ENCODE results near the gene ANTXR1. TPM values are rescaled to one million over a fixed set of nuclear protein-coding genes. Genes with fewer than 3 reads are reported as not detected.

The ANTXR1 gene
- total RNA-seq, 3 donors from 2014 or later (not counting 1 experiment from before 2014, with no cell fraction given) = not detected

DNA sequence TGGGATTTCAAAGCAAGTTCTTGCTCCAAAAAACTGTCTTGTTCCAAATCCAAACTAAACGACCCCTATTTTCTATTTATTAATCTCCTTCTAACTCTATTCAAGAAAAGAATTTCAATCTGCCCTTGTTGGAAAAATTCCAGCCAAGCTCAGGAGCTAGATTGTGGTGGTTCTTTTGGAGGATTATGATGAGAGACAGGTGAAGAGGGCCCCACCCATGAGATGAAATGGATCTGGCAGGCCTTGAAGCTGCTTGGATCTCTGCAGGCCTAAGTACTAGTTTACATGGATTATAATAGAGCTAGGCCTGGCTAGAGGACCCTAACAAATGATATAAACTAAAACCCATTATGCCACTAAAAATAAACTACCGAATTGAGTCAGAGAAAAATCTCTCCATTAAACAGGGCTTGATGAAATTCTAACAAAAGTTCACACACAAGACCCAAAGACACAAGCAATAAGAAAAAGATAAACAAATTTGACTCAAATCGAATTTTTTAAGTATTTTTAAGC is 272.5 kb downstream of the ANTXR1 start:
- Histone ChIP-seq H3K27me3 (ENCODE audit: control insufficient read depth, insufficient read depth, low read length) (no peaks in the 10 kb centered on the region), H3K36me3 (ENCODE audit: control insufficient read depth, insufficient read depth, low read length) (no peaks in the 10 kb centered on the region), H3K4me1 (ENCODE audit: control insufficient read depth, insufficient read depth, low read length) (no peaks in the 10 kb centered on the region), H3K27ac (ENCODE audit: low read length) (no peak overlapping the region), H3K9me3 (ENCODE audit: control insufficient read depth, insufficient read depth, low read length) (no peaks in the 10 kb centered on the region), H3K4me3 (ENCODE audit: low read length) (no peak overlapping the region)
- 93% methylated on average over 3 of the region's 3 CpGs for WGBS (ENCODE audit: insufficient coverage)
- Mint-ChIP-seq H3K36me3 (no peaks in the 10 kb centered on the region), H3K9me3 (no peaks in the 10 kb centered on the region), H3K4me1 (no peaks in the 10 kb centered on the region), H3K27me3 (ENCODE audit: low read depth in 2 of 2) (peaks cover 0 to 10% of the 10 kb centered on the region in 2 donors), H3K4me3 (no peak overlapping the region), H3K27ac (no peak overlapping the region)
- no peak for ATAC-seq
- intact Hi-C loops (cut with micrococcal nuclease) = no loop called here
- TF ChIP-seq, protein P1, sequence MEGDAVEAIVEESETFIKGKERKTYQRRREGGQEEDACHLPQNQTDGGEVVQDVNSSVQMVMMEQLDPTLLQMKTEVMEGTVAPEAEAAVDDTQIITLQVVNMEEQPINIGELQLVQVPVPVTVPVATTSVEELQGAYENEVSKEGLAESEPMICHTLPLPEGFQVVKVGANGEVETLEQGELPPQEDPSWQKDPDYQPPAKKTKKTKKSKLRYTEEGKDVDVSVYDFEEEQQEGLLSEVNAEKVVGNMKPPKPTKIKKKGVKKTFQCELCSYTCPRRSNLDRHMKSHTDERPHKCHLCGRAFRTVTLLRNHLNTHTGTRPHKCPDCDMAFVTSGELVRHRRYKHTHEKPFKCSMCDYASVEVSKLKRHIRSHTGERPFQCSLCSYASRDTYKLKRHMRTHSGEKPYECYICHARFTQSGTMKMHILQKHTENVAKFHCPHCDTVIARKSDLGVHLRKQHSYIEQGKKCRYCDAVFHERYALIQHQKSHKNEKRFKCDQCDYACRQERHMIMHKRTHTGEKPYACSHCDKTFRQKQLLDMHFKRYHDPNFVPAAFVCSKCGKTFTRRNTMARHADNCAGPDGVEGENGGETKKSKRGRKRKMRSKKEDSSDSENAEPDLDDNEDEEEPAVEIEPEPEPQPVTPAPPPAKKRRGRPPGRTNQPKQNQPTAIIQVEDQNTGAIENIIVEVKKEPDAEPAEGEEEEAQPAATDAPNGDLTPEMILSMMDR (IDR thresholded peaks at IDR 0.05) = no peak
- no peak for DNase-seq

DNA sequence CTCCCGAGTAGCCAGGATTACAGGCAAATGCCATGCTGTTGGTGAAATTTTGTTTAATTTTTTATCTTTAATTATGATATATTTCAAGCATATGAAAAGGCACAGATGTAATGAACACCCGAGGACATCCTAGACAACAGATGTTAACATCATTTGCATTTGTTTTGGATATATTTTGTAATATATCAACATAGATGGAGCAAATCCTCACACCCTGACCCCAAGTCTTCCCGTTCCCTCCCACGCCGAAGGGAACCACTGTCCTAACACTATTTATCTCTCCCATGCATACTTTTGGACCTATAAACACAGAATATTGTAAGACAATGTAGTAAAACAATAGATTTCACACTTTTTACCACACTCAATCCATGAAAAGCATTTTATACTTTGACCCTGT is 274.6 kb downstream of the ANTXR1 start:
- TF ChIP-seq, protein P1 (IDR thresholded peaks at IDR 0.05) = no peak
- intact Hi-C loops (cut with micrococcal nuclease) = no loop called here
- no peak overlapping the region for H3K27ac ChIP-seq (ENCODE audit: low read length)
- H3K9me3 ChIP-seq (ENCODE audit: control insufficient read depth, insufficient read depth, low read length) = no peaks in the 10 kb centered on the region
- WGBS (ENCODE audit: insufficient coverage) = 100% methylated on average over 3 of the region's 5 CpGs
- H3K27me3 Mint-ChIP-seq (ENCODE audit: low read depth in 2 of 2) = peaks cover 0 to 13% of the 10 kb centered on the region in 2 donors
- H3K4me1 ChIP-seq (ENCODE audit: control insufficient read depth, insufficient read depth, low read length) = no peaks in the 10 kb centered on the region
- no peak for ATAC-seq
- H3K4me1 Mint-ChIP-seq = no peaks in the 10 kb centered on the region
- no peak overlapping the region for H3K27ac Mint-ChIP-seq
- no peak overlapping the region for H3K4me3 ChIP-seq (ENCODE audit: low read length)
- no peaks in the 10 kb centered on the region for H3K9me3 Mint-ChIP-seq
- no peak for DNase-seq
- H3K36me3 Mint-ChIP-seq = no peaks in the 10 kb centered on the region
- no peaks in the 10 kb centered on the region for H3K36me3 ChIP-seq (ENCODE audit: control insufficient read depth, insufficient read depth, low read length)
- no peaks in the 10 kb centered on the region for H3K27me3 ChIP-seq (ENCODE audit: control insufficient read depth, insufficient read depth, low read length)
- H3K4me3 Mint-ChIP-seq = no peak overlapping the region

DNA sequence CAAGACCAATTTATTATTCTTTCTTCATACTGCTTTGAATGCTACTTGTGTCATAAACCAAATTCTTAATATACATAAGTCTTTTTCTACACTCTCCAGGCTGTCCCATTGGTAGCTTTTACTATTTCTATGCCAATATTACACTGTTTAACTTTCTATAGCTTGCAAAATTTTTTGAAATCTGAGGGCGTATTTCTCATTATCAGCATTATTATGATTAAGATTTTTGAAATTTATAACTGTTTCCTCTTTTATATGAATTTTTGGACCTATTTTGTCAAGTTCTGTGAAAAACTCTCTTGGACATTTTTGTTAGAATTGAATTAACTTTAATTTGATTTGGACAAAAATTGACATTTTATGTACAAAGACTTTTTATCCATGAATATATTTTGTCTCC is 275.4 kb downstream of the ANTXR1 start:
- H3K4me1 Mint-ChIP-seq = no peaks in the 10 kb centered on the region
- TF ChIP-seq, protein P1 (IDR thresholded peaks at IDR 0.05) = no peak
- no peak for ATAC-seq
- intact Hi-C loops (cut with micrococcal nuclease) = no loop called here
- Histone ChIP-seq H3K4me3 (ENCODE audit: low read length) (no peak overlapping the region), H3K27me3 (ENCODE audit: control insufficient read depth, insufficient read depth, low read length) (no peaks in the 10 kb centered on the region), H3K36me3 (ENCODE audit: control insufficient read depth, insufficient read depth, low read length) (no peaks in the 10 kb centered on the region), H3K4me1 (ENCODE audit: control insufficient read depth, insufficient read depth, low read length) (no peaks in the 10 kb centered on the region), H3K9me3 (ENCODE audit: control insufficient read depth, insufficient read depth, low read length) (no peaks in the 10 kb centered on the region), H3K27ac (ENCODE audit: low read length) (no peak overlapping the region)
- H3K4me3 Mint-ChIP-seq = no peak overlapping the region
- peaks cover 0 to 12% of the 10 kb centered on the region in 2 donors for H3K27me3 Mint-ChIP-seq (ENCODE audit: low read depth in 2 of 2)
- H3K36me3 Mint-ChIP-seq = no peaks in the 10 kb centered on the region
- no peaks in the 10 kb centered on the region for H3K9me3 Mint-ChIP-seq
- DNase-seq = no peak
- WGBS (ENCODE audit: insufficient coverage) = no CpG with 5 or more reads among the region's 1 CpG
- no peak overlapping the region for H3K27ac Mint-ChIP-seq

DNA sequence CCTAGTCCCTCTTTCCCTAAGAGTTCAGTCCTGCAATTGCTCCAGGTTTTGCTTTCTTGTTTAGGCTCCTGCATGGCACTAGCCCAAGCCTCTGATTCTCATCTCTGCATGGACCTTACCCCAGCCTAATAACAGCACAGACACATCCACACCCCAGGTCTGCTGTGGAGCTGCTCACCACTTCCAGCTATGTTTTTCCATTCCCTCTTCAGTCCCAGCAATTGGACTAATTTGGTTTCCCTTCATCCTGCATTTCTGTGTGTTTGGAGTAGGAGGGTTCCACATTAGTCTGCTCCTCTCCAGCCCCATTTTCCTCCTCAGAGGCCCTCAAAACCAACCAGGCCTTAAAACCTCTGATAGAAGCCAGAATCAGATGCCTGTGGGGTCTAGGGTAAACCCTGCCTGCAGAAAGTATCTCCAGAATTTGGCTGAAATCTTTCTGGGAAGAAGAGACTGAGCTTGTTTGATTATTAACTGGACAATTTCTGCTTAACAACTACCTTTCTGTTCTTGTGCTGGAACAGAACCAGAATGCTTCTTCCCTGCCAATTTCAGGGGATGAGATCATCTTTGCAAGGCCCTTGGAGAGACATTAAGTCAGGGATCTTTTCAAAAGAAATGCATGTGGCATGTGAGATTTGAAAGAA is 278.1 kb downstream of the ANTXR1 start:
- H3K4me1 Mint-ChIP-seq = no peaks in the 10 kb centered on the region
- TF ChIP-seq, protein P1 (IDR thresholded peaks at IDR 0.05) = no peak
- H3K36me3 ChIP-seq (ENCODE audit: control insufficient read depth, insufficient read depth, low read length) = no peaks in the 10 kb centered on the region
- intact Hi-C loops (cut with micrococcal nuclease) = no loop called here
- no peak for DNase-seq
- no peak overlapping the region for H3K4me3 ChIP-seq (ENCODE audit: low read length)
- no peak overlapping the region for H3K27ac ChIP-seq (ENCODE audit: low read length)
- H3K9me3 Mint-ChIP-seq = no peaks in the 10 kb centered on the region
- no peak for ATAC-seq
- no peaks in the 10 kb centered on the region for H3K9me3 ChIP-seq (ENCODE audit: control insufficient read depth, insufficient read depth, low read length)
- H3K4me1 ChIP-seq (ENCODE audit: control insufficient read depth, insufficient read depth, low read length) = no peaks in the 10 kb centered on the region
- H3K27me3 Mint-ChIP-seq (ENCODE audit: low read depth in 2 of 2) = peaks cover 0 to 17% of the 10 kb centered on the region in 2 donors
- H3K27me3 ChIP-seq (ENCODE audit: control insufficient read depth, insufficient read depth, low read length) = no peaks in the 10 kb centered on the region
- H3K27ac Mint-ChIP-seq = no peak overlapping the region
- H3K36me3 Mint-ChIP-seq = no peaks in the 10 kb centered on the region
- no peak overlapping the region for H3K4me3 Mint-ChIP-seq
